Neural crest cell (in vitro differentiated cells): ENCODE results near the gene CD99. TPM values are rescaled to one million over a fixed set of nuclear protein-coding genes. Genes with fewer than 3 reads are reported as not detected.
A peak's percentile ranks its signal among the peaks of the same experiment; 100 is the strongest.

Experiments
- DNase-seq: peaks from one replicate; pipeline ENCODE4 v3.0.0; 2021; ENCODE audit warnings: low read depth, mixed read lengths, low spot score
- H3K27ac Mint-ChIP-seq: one replicate; pipeline ENCODE4 v1.8.0; 2021; ENCODE audit warnings: mild to moderate bottlenecking, mixed read lengths; ENCODE audit not compliant: unreplicated experiment
- H3K27me3 Mint-ChIP-seq: 2 replicates; pipeline ENCODE4 v1.8.0; 2021; ENCODE audit warnings: low read depth, mild to moderate bottlenecking, mixed read lengths
- H3K36me3 Mint-ChIP-seq: 2 replicates; pipeline ENCODE4 v1.8.0; 2021; ENCODE audit warnings: low read depth, mild to moderate bottlenecking, mixed read lengths
- H3K4me1 Mint-ChIP-seq: 2 replicates; pipeline ENCODE4 v1.8.0; 2021; ENCODE audit warnings: mixed read lengths
- H3K4me3 Mint-ChIP-seq: one replicate; pipeline ENCODE4 v1.8.0; 2021; ENCODE audit warnings: mild to moderate bottlenecking, mixed read lengths
- H3K9me3 Mint-ChIP-seq: 2 replicates; pipeline ENCODE4 v1.8.0; 2021; ENCODE audit warnings: mixed read lengths
- total RNA-seq: library from RNA; stranded (reverse); gene quantifications from 2 replicates; pipeline ENCODE4 v1.2.1, GENCODE V29; 2021
- TF ChIP-seq, protein P1 (sequence below): fragments of 200-600 bp; sonication (generic); conservative IDR thresholded peaks from 2 replicates; pipeline ENCODE4 v1.5.0; 2021; ENCODE audit warnings: antibody characterized with exemption, mild to moderate bottlenecking

The CD99 gene
- total RNA-seq, 1 donor from 2014 or later, result 165 TPM

DNA sequence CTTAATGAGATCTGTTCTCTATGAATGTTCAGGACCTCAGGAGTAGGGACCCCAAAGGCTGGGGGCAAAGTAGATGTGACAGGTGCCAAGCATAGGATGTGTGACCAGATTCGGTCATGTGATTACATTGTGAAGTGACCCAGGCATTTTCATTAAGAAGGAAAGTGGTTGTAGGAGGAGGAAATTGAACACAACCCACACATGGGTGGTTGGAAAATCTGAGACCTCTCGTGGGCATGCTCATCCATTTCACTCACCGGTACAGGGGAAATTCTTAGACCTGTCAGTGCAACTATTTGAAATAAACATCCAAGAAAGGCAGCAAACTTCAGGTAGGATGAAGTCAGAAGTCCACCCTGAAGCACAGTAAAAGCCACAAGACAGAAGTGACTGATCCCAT lies 43.5 kb upstream of the CD99 start:
- Mint-ChIP-seq H3K9me3 (peaks cover 5% of the 10 kb centered on the region), H3K27me3 (no peaks in the 10 kb centered on the region), H3K4me1 (no peaks in the 10 kb centered on the region), H3K27ac (no peak overlapping the region), H3K4me3 (no peak overlapping the region), H3K36me3 (peaks cover 5% of the 10 kb centered on the region)
- TF ChIP-seq, protein P1, sequence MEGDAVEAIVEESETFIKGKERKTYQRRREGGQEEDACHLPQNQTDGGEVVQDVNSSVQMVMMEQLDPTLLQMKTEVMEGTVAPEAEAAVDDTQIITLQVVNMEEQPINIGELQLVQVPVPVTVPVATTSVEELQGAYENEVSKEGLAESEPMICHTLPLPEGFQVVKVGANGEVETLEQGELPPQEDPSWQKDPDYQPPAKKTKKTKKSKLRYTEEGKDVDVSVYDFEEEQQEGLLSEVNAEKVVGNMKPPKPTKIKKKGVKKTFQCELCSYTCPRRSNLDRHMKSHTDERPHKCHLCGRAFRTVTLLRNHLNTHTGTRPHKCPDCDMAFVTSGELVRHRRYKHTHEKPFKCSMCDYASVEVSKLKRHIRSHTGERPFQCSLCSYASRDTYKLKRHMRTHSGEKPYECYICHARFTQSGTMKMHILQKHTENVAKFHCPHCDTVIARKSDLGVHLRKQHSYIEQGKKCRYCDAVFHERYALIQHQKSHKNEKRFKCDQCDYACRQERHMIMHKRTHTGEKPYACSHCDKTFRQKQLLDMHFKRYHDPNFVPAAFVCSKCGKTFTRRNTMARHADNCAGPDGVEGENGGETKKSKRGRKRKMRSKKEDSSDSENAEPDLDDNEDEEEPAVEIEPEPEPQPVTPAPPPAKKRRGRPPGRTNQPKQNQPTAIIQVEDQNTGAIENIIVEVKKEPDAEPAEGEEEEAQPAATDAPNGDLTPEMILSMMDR, result no peak
- DNase-seq, result no peak

DNA sequence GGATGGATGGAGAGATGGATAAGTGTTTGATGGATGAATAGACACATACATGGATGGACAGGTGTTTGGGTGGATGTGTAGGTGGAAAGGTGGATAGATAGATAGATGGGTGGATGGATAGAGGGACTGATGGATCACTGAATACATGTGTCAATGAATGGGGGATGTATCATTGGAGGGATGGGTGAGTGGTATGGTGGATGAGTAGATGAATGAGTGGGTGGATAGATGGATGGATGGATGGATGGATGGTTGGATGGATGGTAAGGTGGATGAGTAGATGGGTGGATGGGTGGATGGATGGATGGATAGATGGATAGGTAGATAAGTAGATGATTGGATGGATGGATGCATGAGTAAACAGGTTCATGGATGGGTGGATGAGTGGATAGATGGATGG lies 41.1 kb upstream of the CD99 start:
- peaks cover 5% of the 10 kb centered on the region for H3K9me3 Mint-ChIP-seq
- peaks cover 5% of the 10 kb centered on the region for H3K36me3 Mint-ChIP-seq
- no peaks in the 10 kb centered on the region for H3K27me3 Mint-ChIP-seq
- peak overlapping the region; percentile 73 for H3K27ac Mint-ChIP-seq
- H3K4me1 Mint-ChIP-seq, result peaks cover 3% of the 10 kb centered on the region
- TF ChIP-seq, protein P1, result no peak
- DNase-seq, result no peak
- H3K4me3 Mint-ChIP-seq, result no peak overlapping the region

DNA sequence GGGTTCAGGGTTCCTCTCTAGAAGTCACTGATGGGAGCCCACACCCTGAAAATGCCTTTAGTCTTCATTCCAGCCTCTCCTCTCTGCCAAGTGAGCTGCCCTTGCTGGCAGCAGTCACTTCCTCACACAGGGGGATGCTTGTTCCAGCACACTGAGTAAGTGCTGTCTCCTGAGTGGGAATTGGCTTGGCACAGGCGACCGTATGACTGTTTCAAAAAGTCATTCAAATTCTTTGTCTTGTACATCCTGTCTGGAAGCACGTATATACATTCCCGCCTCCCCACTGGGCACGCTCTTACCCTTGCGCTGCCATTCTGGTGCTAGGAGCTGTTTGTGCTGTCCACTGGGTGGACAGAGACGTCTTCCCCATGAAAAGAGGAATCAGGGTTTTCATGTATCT lies 40.2 kb upstream of the CD99 start:
- H3K4me3 Mint-ChIP-seq, result no peak overlapping the region
- no peaks in the 10 kb centered on the region for H3K27me3 Mint-ChIP-seq
- DNase-seq, result no peak
- H3K4me1 Mint-ChIP-seq, result peaks cover 4% of the 10 kb centered on the region
- TF ChIP-seq, protein P1, result no peak
- peaks cover 5% of the 10 kb centered on the region for H3K9me3 Mint-ChIP-seq
- peaks cover 5% of the 10 kb centered on the region for H3K36me3 Mint-ChIP-seq
- H3K27ac Mint-ChIP-seq, result no peak overlapping the region

DNA sequence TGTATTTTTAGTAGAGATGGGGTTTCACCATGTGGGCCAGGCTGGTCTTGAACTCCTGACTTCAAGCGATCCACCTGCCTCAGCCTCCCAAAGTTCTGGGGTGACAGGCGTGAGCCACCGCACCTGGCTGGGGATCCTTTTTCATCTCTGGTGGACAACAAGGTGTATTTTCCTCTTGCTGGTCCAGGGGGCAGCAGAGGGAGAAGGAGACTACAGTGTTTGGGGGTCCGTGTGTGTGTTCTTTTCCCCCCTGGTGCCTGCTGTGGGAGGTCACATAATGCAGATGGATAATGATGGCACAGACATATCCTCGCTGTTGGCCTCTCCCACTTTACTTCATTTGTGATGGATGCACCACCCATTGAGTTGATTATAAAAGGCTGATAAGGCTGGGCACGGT lies 39.0 kb upstream of the CD99 start:
- H3K4me3 Mint-ChIP-seq, result no peak overlapping the region
- peaks cover 5% of the 10 kb centered on the region for H3K36me3 Mint-ChIP-seq

DNA sequence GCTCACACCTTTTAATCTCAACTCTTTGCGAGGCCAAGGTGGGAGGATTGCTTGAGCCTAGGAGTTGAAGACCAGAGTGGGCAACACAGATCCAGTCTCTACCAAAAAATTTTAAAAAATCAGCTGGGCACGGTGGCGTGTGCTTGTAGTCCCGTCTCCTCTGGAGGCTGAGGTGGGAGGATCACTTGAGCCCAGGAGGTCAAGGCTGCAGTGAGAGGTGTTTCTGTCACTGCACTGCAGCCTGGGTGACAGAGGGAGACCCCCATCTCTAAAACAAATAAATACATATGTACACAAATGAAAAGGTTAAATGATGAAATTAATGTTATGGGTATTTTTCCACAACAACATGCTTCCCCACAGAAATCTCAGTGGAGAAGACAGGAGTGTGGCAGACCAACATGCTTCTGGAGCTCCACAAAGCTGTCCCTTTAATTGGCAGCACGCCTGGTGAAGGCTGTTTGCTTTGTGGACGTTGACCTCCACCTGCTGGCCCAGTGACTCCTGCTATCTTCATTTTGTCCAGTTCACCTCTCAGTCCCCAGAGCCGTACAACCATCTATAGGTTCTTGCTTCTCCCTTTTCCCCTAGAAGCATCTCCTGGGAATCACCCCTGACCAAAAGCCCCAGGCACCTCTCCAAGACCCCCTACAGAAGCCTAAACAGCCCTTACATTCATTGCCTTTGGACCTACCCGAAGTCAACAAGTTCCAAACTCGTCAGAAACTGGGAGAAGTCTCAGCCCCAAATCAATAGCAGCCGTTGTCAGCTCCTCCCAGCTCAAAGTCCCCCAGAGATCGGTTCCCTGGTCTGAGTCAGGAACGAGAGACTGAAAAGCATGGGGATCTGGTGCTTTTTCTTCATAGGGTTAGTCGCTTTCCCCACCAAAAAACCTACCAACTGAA lies 36.4 kb upstream of the CD99 start:
- TF ChIP-seq, protein P1, result no peak
- Mint-ChIP-seq H3K36me3 (peaks cover 5% of the 10 kb centered on the region), H3K27ac (no peak overlapping the region), H3K9me3 (peaks cover 4% of the 10 kb centered on the region), H3K4me3 (no peak overlapping the region), H3K4me1 (peaks cover 4% of the 10 kb centered on the region), H3K27me3 (no peaks in the 10 kb centered on the region)
- no peak for DNase-seq

More for the DNA sequence above, 39.0 kb upstream of the CD99 start:
- TF ChIP-seq, protein P1, result peak; percentile 35
- Mint-ChIP-seq H3K9me3 (peaks cover 5% of the 10 kb centered on the region), H3K4me1 (peaks cover 4% of the 10 kb centered on the region), H3K27me3 (no peaks in the 10 kb centered on the region), H3K27ac (no peak overlapping the region)
- no peak for DNase-seq
